ENCODE results near the gene ELMO2. TPM values are rescaled to one million over a fixed set of nuclear protein-coding genes. Genes with fewer than 3 reads are reported as not detected.
A peak's percentile ranks its signal among the peaks of the same experiment; 100 is the strongest.

Gene ELMO2
- total and polyA plus RNA-seq, 2 experiments from 2014 or later = 38.4 to 51.1 TPM

DNA sequence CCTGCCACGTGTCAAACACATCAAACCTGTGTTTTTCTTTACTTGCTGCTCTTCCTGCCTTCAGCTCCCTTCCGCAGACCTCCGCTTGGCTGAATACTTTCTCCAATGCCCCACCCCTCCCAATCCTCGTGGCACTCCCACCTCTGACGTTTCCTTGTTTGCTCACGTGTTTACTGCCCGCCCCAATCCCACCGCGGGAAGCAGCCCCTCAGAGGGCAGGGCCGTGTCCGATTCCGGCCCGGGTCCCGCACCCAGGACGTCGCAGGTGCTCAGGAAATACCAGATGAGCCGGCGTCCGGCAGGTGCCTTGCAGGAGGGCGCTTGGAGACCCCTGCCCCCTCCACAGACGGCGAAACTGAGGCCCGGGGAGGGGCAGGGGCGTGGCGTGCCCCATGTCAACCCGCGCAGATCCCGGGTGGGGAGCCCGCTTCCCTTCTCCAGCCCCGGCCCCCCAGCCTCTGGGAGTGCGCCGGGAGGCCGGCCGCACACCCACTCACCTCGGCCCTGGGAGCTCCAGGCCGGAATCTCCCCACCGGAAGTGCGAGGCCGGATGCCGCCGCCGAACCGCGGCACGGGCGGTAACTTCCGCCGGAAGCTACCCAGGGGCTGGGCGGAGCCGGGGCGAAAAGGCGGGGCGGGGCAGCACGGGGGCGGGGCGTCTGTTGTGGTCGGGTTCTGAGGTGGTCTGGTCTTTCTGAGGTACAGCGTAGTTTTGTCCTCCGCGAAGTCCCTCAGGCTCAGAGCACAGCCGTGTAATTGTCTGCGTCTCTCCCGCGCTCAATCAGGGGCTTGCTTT is 42.3 kb downstream of the ELMO2 start:
- Histone ChIP-seq H3K9me2 (ENCODE audit: insufficient read depth) (no peaks in the 10 kb centered on the region), H3K36me3 (ENCODE audit: low read depth) (0 out of 2 replicates have a peak, but pooled peaks cover 5% of the 10 kb centered on the region), H3K27ac (peak overlapping the region; percentile 99), H4K20me1 (ENCODE audit: insufficient read depth) (no peaks in the 10 kb centered on the region), H3K79me2 (ENCODE audit: insufficient read depth) (peaks cover 48% of the 10 kb centered on the region), H3K4me3 (peak overlapping the region; percentile 100), H3F3A (ENCODE audit: insufficient read depth) (peaks cover 18% of the 10 kb centered on the region), H3K4me1 (ENCODE audit: insufficient read depth) (peaks cover 22% of the 10 kb centered on the region), H3K9ac (peak overlapping the region; percentile 100), H3K27me3 (replicated peaks; ENCODE audit: insufficient read depth) (no peaks in the 10 kb centered on the region), H3K4me2 (ENCODE audit: unreplicated experiment) (peak overlapping the region; percentile 98), H3K9me3 (ENCODE audit: low read depth) (no peaks in the 10 kb centered on the region), H2AFZ (peak overlapping the region; percentile 87)
- in situ Hi-C loops (cut with MboI) = no loop called here
- TF ChIP-seq EZH2phosphoT487 (IDR thresholded peaks at IDR 0.05; ENCODE audit: insufficient read depth, low read depth) (no peak), EZH2 (IDR thresholded peaks at IDR 0.05; ENCODE audit: insufficient read depth, poor library complexity, severe bottlenecking) (no peak)
- WGBS, 2 experiments (ENCODE audit: low coverage in 1 of 2, low lambda C conversion rate in 2 of 2, missing lambda C conversion rate in 2 of 2) = 1 to 2% methylated on average over 51 to 64 of the region's 64 CpGs
- peak; percentile 95 for DNase-seq

DNA sequence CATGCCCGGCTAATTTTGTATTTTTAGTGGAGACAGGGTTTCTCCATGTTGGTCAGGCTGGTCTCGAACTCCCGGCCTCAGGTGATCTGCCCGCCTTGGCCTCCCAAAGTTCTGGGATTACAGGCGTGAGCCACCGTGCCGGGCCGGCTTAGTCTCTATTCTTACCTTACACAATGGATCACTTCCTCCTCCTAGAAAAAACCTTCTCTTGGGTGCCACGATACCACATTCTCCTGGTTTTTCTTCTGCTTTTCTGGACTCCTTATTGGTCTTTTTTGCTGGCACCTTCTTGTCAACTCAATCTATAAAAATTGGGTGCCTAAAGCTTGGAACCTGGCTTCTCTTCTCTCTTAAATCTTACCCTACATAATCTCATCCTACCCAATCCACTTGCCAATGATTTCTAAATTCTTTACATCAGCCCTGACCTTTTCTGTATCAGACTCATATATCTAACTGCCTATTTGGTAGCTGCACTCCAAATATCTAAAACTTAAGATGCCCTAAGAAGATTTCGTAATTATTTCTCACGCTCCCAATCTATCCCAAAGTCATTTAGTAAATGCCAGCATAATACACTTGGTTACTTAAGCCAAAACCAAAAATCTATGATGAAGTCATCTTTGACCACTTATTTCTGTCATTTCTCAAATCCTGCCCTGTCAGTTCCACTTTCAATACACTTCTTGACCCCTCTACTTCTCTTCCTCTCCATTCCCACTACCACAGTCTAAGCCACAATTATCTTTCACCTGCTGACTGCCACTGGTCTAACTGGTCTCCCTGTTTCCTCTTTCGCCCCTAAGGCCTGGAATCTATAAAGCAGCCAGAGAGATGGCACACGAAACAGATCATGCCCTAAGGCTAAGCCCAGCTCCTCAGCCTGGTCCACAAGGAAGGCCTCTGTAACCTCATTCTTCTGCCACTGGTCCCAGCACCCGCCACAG is 43.2 kb downstream of the ELMO2 start:
- 59 to 61% methylated on average over 14 of the region's 14 CpGs for WGBS, 2 experiments (ENCODE audit: low coverage in 1 of 2, low lambda C conversion rate in 2 of 2, missing lambda C conversion rate in 2 of 2)
- peaks cover 52% of the 10 kb centered on the region for H3K79me2 ChIP-seq (ENCODE audit: insufficient read depth)
- TF ChIP-seq EZH2 (IDR thresholded peaks at IDR 0.05; ENCODE audit: insufficient read depth, poor library complexity, severe bottlenecking) (no peak), EZH2phosphoT487 (IDR thresholded peaks at IDR 0.05; ENCODE audit: insufficient read depth, low read depth) (no peak)
- peaks cover 17% of the 10 kb centered on the region for H3K4me1 ChIP-seq (ENCODE audit: insufficient read depth)
- H3K9me2 ChIP-seq (ENCODE audit: insufficient read depth) = no peaks in the 10 kb centered on the region
- DNase-seq = peak; percentile 37
- H3K9me3 ChIP-seq (ENCODE audit: low read depth) = no peaks in the 10 kb centered on the region
- H3K36me3 ChIP-seq (ENCODE audit: low read depth) = 0 out of 2 replicates have a peak, but pooled peaks cover 5% of the 10 kb centered on the region
- peaks cover 12% of the 10 kb centered on the region for H3F3A ChIP-seq (ENCODE audit: insufficient read depth)
- H4K20me1 ChIP-seq (ENCODE audit: insufficient read depth) = no peaks in the 10 kb centered on the region
- in situ Hi-C loops (cut with MboI) = no loop called here
- peak overlapping the region; percentile 99 for H3K27ac ChIP-seq
- peak overlapping the region; percentile 96 for H3K4me2 ChIP-seq (ENCODE audit: unreplicated experiment)
- peak overlapping the region; percentile 87 for H2AFZ ChIP-seq
- H3K9ac ChIP-seq = peak overlapping the region; percentile 100
- H3K4me3 ChIP-seq = peak overlapping the region; percentile 100
- no peaks in the 10 kb centered on the region for H3K27me3 ChIP-seq (replicated peaks; ENCODE audit: insufficient read depth)

GRCh38 chr20:46361811-46362210 is 44.6 kb downstream of the ELMO2 start:
- H3K9ac ChIP-seq = no peak overlapping the region
- no peak overlapping the region for H2AFZ ChIP-seq
- WGBS, 2 experiments (ENCODE audit: low coverage in 1 of 2, low lambda C conversion rate in 2 of 2, missing lambda C conversion rate in 2 of 2) = 95 to 98% methylated on average over 2 of the region's 2 CpGs
- H3K79me2 ChIP-seq (ENCODE audit: insufficient read depth) = peaks cover 52% of the 10 kb centered on the region
- H3K27ac ChIP-seq = no peak overlapping the region
- TF ChIP-seq EZH2 (IDR thresholded peaks at IDR 0.05; ENCODE audit: insufficient read depth, poor library complexity, severe bottlenecking) (no peak), EZH2phosphoT487 (IDR thresholded peaks at IDR 0.05; ENCODE audit: insufficient read depth, low read depth) (no peak)
- no peaks in the 10 kb centered on the region for H3K9me2 ChIP-seq (ENCODE audit: insufficient read depth)
- no peaks in the 10 kb centered on the region for H3K27me3 ChIP-seq (replicated peaks; ENCODE audit: insufficient read depth)
- H3K36me3 ChIP-seq (ENCODE audit: low read depth) = no peaks in the 10 kb centered on the region
- peaks cover 12% of the 10 kb centered on the region for H3F3A ChIP-seq (ENCODE audit: insufficient read depth)
- no peak for DNase-seq
- in situ Hi-C loops (cut with MboI) = no loop called here
- no peak overlapping the region for H3K4me2 ChIP-seq (ENCODE audit: unreplicated experiment)
- no peaks in the 10 kb centered on the region for H4K20me1 ChIP-seq (ENCODE audit: insufficient read depth)
- no peaks in the 10 kb centered on the region for H3K9me3 ChIP-seq (ENCODE audit: low read depth)
- peaks cover 17% of the 10 kb centered on the region for H3K4me1 ChIP-seq (ENCODE audit: insufficient read depth)
- no peak overlapping the region for H3K4me3 ChIP-seq

- 75 to 76% methylated on average over 5 of the region's 5 CpGs for WGBS, 2 experiments (ENCODE audit: low coverage in 1 of 2, low lambda C conversion rate in 2 of 2, missing lambda C conversion rate in 2 of 2)
- Histone ChIP-seq H3K9ac (no peak overlapping the region), H3K9me2 (ENCODE audit: insufficient read depth) (no peaks in the 10 kb centered on the region), H3K9me3 (ENCODE audit: low read depth) (no peaks in the 10 kb centered on the region), H4K20me1 (ENCODE audit: insufficient read depth) (no peaks in the 10 kb centered on the region), H3K36me3 (ENCODE audit: low read depth) (no peaks in the 10 kb centered on the region), H3K27me3 (replicated peaks; ENCODE audit: insufficient read depth) (no peaks in the 10 kb centered on the region), H3K4me3 (no peak overlapping the region), H3K79me2 (ENCODE audit: insufficient read depth) (peaks cover 52% of the 10 kb centered on the region), H3K4me1 (ENCODE audit: insufficient read depth) (peaks cover 17% of the 10 kb centered on the region), H3K4me2 (ENCODE audit: unreplicated experiment) (no peak overlapping the region), H3K27ac (no peak overlapping the region), H2AFZ (no peak overlapping the region), H3F3A (ENCODE audit: insufficient read depth) (peaks cover 12% of the 10 kb centered on the region)
- DNase-seq = no peak
- TF ChIP-seq EZH2phosphoT487 (IDR thresholded peaks at IDR 0.05; ENCODE audit: insufficient read depth, low read depth) = no peak
- TF ChIP-seq EZH2 (IDR thresholded peaks at IDR 0.05; ENCODE audit: insufficient read depth, poor library complexity, severe bottlenecking) = no peak
- in situ Hi-C loops (cut with MboI) = no loop called here
These were observed 45.0 kb downstream of the ELMO2 start for GRCh38 chr20:46361381-46361780.

Data from GM23248 (cell line).